ENCODE results near the gene VEGFA. TPM values are rescaled to one million over a fixed set of nuclear protein-coding genes. Genes with fewer than 3 reads are reported as not detected.
A peak's percentile ranks its signal among the peaks of the same experiment; 100 is the strongest.

VEGFA gene
- total RNA-seq, 1 experiment from 2014 or later = 174 TPM

DNA sequence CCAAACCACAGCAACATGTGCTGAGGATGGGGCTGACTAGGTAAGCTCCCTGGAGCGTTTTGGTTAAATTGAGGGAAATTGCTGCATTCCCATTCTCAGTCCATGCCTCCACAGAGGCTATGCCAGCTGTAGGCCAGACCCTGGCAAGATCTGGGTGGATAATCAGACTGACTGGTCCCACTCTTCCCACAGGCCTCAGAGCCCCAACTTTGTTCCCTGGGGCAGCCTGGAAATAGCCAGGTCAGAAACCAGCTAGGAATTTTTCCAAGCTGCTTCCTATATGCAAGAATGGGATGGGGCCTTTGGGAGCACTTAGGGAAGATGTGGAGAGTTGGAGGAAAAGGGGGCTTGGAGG lies 1.5 kb upstream of the VEGFA start:
- BruUV-seq (replicated peaks) = no TSS peak
- no peaks in the 10 kb centered on the region for H3K27me3 Mint-ChIP-seq (ENCODE audit: insufficient read depth, unreplicated experiment)
- TF ChIP-seq, protein P1, sequence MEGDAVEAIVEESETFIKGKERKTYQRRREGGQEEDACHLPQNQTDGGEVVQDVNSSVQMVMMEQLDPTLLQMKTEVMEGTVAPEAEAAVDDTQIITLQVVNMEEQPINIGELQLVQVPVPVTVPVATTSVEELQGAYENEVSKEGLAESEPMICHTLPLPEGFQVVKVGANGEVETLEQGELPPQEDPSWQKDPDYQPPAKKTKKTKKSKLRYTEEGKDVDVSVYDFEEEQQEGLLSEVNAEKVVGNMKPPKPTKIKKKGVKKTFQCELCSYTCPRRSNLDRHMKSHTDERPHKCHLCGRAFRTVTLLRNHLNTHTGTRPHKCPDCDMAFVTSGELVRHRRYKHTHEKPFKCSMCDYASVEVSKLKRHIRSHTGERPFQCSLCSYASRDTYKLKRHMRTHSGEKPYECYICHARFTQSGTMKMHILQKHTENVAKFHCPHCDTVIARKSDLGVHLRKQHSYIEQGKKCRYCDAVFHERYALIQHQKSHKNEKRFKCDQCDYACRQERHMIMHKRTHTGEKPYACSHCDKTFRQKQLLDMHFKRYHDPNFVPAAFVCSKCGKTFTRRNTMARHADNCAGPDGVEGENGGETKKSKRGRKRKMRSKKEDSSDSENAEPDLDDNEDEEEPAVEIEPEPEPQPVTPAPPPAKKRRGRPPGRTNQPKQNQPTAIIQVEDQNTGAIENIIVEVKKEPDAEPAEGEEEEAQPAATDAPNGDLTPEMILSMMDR (IDR thresholded peaks at IDR 0.05; ENCODE audit: insufficient read depth in 1 of 2, low read depth in 1 of 2, low read length in 1 of 2, severe bottlenecking in 1 of 2, unreplicated experiment in 1 of 2) = no peak
- peaks cover 26% of the 10 kb centered on the region for H3K4me1 ChIP-seq
- no peak for DNase-seq
- ChIA-PET POLR2A (interaction anchor here (1.4 kb wide), 1 partner anchor 117 kb away, joined by 5 read pairs; no protein-coding TSS in a partner anchor), CTCF (interaction anchor here (0.6 to 2.2 kb wide), 7 partner anchors 88 to 311 kb away, joined by 3 to 18 read pairs (median 6); no protein-coding TSS in a partner anchor)
- peaks cover 7% of the 10 kb centered on the region for H3K36me3 ChIP-seq (ENCODE audit: control insufficient read depth, insufficient read depth, low read length)
- no peak overlapping the region for H3K4me3 ChIP-seq (ENCODE audit: low read depth, low read length)
- peaks cover 43% of the 10 kb centered on the region for H3K36me3 Mint-ChIP-seq (ENCODE audit: insufficient read depth, unreplicated experiment)
- no peaks in the 10 kb centered on the region for H3K9me3 Mint-ChIP-seq (ENCODE audit: unreplicated experiment)
- H3K4me1 Mint-ChIP-seq (ENCODE audit: low read depth, unreplicated experiment) = peaks cover 21% of the 10 kb centered on the region
- intact Hi-C loops (cut with micrococcal nuclease; ENCODE audit: unreplicated experiment) = loop anchor here (2.0 kb wide), 1 partner anchor 44 kb away; no protein-coding TSS in a partner anchor
- no peaks in the 10 kb centered on the region for H3K9me3 ChIP-seq
- no peak overlapping the region for H3K27ac Mint-ChIP-seq (ENCODE audit: unreplicated experiment)
- no peaks in the 10 kb centered on the region for H3K27me3 ChIP-seq (replicated peaks; ENCODE audit: control insufficient read depth, insufficient read depth, low read length)
- no peak overlapping the region for H3K4me3 Mint-ChIP-seq (ENCODE audit: unreplicated experiment)

DNA sequence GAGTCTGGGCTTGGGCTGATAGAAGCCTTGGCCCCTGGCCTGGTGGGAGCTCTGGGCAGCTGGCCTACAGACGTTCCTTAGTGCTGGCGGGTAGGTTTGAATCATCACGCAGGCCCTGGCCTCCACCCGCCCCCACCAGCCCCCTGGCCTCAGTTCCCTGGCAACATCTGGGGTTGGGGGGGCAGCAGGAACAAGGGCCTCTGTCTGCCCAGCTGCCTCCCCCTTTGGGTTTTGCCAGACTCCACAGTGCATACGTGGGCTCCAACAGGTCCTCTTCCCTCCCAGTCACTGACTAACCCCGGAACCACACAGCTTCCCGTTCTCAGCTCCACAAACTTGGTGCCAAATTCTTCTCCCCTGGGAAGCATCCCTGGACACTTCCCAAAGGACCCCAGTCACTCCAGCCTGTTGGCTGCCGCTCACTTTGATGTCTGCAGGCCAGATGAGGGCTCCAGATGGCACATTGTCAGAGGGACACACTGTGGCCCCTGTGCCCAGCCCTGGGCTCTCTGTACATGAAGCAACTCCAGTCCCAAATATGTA lies 957 bp upstream of the VEGFA start:
- no peak overlapping the region for H3K4me3 ChIP-seq (ENCODE audit: low read depth, low read length)
- ChIA-PET CTCF (interaction anchor here (0.6 to 2.7 kb wide), 16 partner anchors 8 to 310 kb away, joined by 3 to 18 read pairs (median 4); partner anchors contain the start of gene MRPS18A), POLR2A (interaction anchor here (0.6 to 2.3 kb wide), 8 partner anchors 9 to 1292 kb away, joined by 4 to 19 read pairs (median 7); no protein-coding TSS in a partner anchor)
- H3K36me3 Mint-ChIP-seq (ENCODE audit: insufficient read depth, unreplicated experiment) = peaks cover 49% of the 10 kb centered on the region
- no peak for DNase-seq
- intact Hi-C loops (cut with micrococcal nuclease; ENCODE audit: unreplicated experiment) = loop anchor here (1.0 to 2.0 kb wide), 6 partner anchors 44 to 310 kb away; no protein-coding TSS in a partner anchor
- H3K4me1 Mint-ChIP-seq (ENCODE audit: low read depth, unreplicated experiment) = peaks cover 24% of the 10 kb centered on the region
- BruUV-seq (replicated peaks) = no TSS peak
- TF ChIP-seq, protein P1 (IDR thresholded peaks at IDR 0.05; ENCODE audit: insufficient read depth in 1 of 2, low read depth in 1 of 2, low read length in 1 of 2, severe bottlenecking in 1 of 2, unreplicated experiment in 1 of 2) = no peak
- H3K9me3 Mint-ChIP-seq (ENCODE audit: unreplicated experiment) = no peaks in the 10 kb centered on the region
- no peaks in the 10 kb centered on the region for H3K27me3 ChIP-seq (replicated peaks; ENCODE audit: control insufficient read depth, insufficient read depth, low read length)
- H3K36me3 ChIP-seq (ENCODE audit: control insufficient read depth, insufficient read depth, low read length) = peaks cover 7% of the 10 kb centered on the region
- H3K4me3 Mint-ChIP-seq (ENCODE audit: unreplicated experiment) = peak overlapping the region; percentile 96
- peaks cover 30% of the 10 kb centered on the region for H3K4me1 ChIP-seq
- no peaks in the 10 kb centered on the region for H3K9me3 ChIP-seq
- H3K27me3 Mint-ChIP-seq (ENCODE audit: insufficient read depth, unreplicated experiment) = no peaks in the 10 kb centered on the region
- peak overlapping the region; percentile 92 for H3K27ac Mint-ChIP-seq (ENCODE audit: unreplicated experiment)

DNA sequence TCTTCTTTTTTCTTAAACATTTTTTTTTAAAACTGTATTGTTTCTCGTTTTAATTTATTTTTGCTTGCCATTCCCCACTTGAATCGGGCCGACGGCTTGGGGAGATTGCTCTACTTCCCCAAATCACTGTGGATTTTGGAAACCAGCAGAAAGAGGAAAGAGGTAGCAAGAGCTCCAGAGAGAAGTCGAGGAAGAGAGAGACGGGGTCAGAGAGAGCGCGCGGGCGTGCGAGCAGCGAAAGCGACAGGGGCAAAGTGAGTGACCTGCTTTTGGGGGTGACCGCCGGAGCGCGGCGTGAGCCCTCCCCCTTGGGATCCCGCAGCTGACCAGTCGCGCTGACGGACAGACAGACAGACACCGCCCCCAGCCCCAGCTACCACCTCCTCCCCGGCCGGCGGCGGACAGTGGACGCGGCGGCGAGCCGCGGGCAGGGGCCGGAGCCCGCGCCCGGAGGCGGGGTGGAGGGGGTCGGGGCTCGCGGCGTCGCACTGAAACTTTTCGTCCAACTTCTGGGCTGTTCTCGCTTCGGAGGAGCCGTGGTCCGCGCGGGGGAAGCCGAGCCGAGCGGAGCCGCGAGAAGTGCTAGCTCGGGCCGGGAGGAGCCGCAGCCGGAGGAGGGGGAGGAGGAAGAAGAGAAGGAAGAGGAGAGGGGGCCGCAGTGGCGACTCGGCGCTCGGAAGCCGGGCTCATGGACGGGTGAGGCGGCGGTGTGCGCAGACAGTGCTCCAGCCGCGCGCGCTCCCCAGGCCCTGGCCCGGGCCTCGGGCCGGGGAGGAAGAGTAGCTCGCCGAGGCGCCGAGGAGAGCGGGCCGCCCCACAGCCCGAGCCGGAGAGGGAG lies 580 bp downstream of the VEGFA start:
- CTCF ChIA-PET = interaction anchor here (0.6 to 2.7 kb wide), 15 partner anchors 10 to 309 kb away, joined by 3 to 18 read pairs (median 5); no protein-coding TSS in a partner anchor
- no peaks in the 10 kb centered on the region for H3K9me3 ChIP-seq
- Mint-ChIP-seq H3K27me3 (ENCODE audit: insufficient read depth, unreplicated experiment) (no peaks in the 10 kb centered on the region), H3K4me1 (ENCODE audit: low read depth, unreplicated experiment) (peaks cover 24% of the 10 kb centered on the region), H3K27ac (ENCODE audit: unreplicated experiment) (peak overlapping the region; percentile 92), H3K9me3 (ENCODE audit: unreplicated experiment) (no peaks in the 10 kb centered on the region), H3K36me3 (ENCODE audit: insufficient read depth, unreplicated experiment) (peaks cover 64% of the 10 kb centered on the region), H3K4me3 (ENCODE audit: unreplicated experiment) (peak overlapping the region; percentile 96)
- H3K4me3 ChIP-seq (ENCODE audit: low read depth, low read length) = peak overlapping the region; percentile 95
- POLR2A ChIA-PET = interaction anchor here (0.6 to 2.3 kb wide), 22 partner anchors 8 to 371 kb away, joined by 3 to 21 read pairs (median 5); partner anchors contain the start of gene RSPH9
- TF ChIP-seq, protein P1 (IDR thresholded peaks at IDR 0.05; ENCODE audit: insufficient read depth in 1 of 2, low read depth in 1 of 2, low read length in 1 of 2, severe bottlenecking in 1 of 2, unreplicated experiment in 1 of 2) = no peak
- peaks cover 11% of the 10 kb centered on the region for H3K36me3 ChIP-seq (ENCODE audit: control insufficient read depth, insufficient read depth, low read length)
- H3K27me3 ChIP-seq (replicated peaks; ENCODE audit: control insufficient read depth, insufficient read depth, low read length) = no peaks in the 10 kb centered on the region
- DNase-seq = peak; percentile 54 to 73
- TSS peak; percentile 81 for BruUV-seq (replicated peaks)
- H3K4me1 ChIP-seq = peaks cover 44% of the 10 kb centered on the region
- intact Hi-C loops (cut with micrococcal nuclease; ENCODE audit: unreplicated experiment) = loop anchor here (5.0 kb wide), 2 partner anchors 103 to 232 kb away; no protein-coding TSS in a partner anchor

Data from Caco-2 (cell line).